HG03175 (cell line): ENCODE measurements around the gene CCDC102A.

Experiments used
- ATAC-seq: cut with Tn5 transposase; IDR thresholded peaks from one replicate; pipeline ENCODE4 v1.9.1; 2021; ENCODE audit warnings: mild to moderate bottlenecking, moderate library complexity; ENCODE audit not compliant: unreplicated experiment

CCDC102A gene

DNA sequence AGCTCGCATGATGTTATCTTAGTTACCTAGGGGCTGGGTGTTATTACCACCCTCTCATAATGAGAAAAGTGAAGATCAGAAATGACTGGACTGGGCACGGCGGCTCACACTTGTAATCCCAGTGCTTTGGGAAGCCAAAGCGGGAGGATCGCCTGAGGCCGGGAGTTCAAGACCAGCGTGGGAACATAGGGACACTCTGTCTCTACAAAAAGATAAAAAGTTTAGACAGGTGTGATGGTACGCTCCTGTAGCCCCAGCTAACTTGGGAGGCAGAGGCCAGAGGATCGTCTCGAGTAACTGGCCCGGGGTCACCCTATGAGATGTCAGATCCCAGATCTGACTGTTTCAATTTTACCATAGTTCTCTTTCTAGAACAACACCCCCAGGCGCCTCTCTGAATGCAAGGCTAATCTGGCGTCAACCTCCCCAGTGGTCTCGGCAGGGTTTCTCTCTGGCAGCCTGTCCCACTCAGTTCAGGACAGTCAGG is 1.9 kb upstream of the CCDC102A start:
- no peak for ATAC-seq

GRCh38 chr16:57537581-57538234 is 1.3 kb upstream of the CCDC102A start:
- ATAC-seq, result no peak

DNA sequence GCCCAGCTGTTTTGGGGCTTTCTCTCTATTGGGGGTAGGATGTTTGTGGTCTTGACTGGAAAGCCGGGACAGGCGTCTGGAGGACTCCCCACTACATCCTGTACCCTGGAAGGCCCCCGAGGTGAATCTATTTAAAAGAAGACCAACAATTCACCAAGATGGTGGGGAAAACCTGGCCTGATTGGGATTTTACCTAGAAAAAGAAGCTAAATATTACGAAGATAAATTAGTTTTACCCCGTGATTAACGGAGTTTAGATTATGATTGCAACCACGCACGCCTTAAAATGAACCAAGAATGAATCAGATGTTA is 779 bp upstream of the CCDC102A start:
- no peak for ATAC-seq

GRCh38 chr16:57535680-57536305 is 578 bp downstream of the CCDC102A start:
- peak; percentile 58 for ATAC-seq

DNA sequence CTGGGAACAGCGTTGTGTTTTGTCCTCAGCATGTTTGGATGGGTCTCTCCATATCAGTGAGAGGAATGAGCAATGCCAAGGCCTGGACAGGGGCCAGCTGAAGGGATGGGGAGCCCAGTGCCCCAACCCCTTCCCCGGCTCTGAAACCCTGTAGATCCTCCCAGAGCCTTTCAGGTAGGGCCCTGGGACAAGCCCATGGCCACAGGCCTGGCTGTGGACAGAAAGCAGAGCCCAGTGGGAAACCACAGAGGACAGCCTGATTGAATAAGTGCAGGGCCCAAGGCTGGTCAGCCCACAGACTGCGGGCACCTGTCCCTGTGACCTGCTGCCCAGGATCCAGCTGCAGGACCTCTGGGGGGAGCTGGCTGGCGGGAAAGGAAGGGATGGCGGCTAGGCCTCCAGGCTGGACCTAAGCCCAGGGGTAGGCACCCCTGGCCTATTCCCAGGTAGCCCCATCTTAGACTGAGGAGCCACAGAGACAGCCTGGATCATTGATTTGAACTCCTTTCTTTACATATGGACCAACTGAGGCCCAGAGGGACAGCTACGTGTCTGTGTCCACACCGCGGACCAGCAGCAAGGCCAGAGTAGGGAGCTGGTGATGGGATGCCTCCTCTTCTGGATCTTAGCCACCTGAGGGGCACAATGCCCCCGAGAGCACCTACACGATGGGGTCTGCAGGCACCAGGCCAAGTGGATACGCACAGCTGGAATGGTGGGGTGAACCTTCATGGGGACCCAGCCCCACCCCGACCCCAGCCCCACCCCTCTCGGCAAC is 1.3 kb downstream of the CCDC102A start:
- no peak for ATAC-seq

GRCh38 chr16:57534337-57534880 is 2.0 kb downstream of the CCDC102A start:
- no peak for ATAC-seq

- ATAC-seq, result no peak
These were observed 2.7 kb downstream of the CCDC102A start for GRCh38 chr16:57533431-57534336.

DNA sequence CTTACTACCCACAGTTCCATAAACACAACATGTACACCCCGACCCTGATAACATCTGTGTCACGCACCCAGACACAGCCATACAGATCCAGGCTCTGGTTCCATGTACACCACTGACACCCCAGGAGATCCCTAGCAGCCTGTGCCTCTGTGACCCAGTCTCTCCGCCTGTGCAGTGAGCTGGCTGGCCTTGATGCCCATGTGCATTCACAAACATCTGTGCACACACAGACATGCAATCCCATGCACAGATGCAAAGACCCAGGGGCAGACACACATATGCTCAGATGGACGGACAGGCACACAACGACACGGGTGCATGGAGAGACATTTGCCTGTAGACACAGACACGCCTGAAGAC is 4.1 kb downstream of the CCDC102A start:
- ATAC-seq, result no peak

DNA sequence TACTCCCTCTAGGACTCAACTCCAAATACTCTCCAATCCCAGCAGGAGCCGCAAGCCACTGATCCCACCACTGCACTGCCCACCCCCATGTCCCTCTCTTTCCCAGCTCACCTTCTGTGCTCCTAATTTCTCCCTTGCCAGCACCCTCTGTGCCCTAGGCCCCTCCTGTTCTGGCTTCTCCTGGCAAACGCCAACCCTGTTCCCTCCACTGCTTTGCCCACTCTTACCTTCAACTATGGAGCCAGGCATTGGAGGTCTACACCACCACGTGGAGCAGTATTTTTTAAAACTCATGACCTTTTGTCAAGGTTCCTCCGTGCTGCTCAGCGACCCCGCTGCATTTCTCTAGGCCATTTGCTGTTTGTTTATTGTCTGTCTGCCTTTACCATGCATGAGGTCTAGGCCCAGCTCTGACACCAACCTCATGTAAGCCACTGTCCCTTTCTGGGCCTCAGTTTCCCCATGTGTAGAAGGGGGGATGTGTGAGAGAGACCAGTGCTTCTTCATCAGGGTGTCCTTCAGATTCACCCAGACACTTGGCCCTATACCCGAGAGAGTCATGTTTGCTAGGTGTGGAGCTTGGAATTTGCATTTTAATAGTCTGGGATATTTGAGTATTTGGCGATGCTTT is 4.6 kb downstream of the CCDC102A start:
- no peak for ATAC-seq

GRCh38 chr16:57531253-57531575 is 5.2 kb downstream of the CCDC102A start:
- ATAC-seq, result no peak

DNA sequence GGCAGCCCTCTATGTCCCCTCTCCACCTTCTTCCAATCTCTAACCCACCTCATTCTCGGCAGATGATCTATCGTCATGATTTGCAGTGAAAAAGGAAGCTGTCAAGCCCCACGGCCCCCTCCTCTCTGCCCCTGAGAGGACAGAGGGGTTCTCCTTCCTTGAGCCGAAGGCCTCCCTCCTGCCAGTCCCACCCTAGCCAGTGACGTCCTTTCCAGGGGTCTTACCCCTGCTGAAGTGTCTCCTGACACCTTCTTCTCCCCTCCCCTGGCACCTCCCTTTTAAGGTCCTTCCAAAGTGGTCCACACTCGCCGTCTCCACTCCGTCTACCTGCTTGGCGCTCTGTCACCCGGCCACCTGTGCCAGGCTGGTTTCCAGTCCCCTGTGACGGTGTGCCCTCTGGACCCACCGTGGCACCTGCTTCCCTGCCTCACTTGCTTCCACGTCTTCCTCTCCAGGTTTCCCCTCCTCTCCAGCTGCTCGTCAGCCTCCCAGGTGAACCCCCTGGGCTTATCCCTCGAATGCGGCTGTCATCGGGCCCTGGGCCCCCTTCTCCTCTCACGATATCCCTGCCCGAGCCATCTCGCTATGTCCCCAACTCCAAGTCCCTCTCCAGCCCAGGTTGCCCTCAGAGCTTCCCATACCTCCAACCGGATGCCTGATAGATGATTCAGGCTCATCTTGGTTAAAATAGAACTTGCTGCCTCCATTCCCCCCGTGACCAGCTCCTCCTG is 5.7 kb downstream of the CCDC102A start:
- no peak for ATAC-seq

DNA sequence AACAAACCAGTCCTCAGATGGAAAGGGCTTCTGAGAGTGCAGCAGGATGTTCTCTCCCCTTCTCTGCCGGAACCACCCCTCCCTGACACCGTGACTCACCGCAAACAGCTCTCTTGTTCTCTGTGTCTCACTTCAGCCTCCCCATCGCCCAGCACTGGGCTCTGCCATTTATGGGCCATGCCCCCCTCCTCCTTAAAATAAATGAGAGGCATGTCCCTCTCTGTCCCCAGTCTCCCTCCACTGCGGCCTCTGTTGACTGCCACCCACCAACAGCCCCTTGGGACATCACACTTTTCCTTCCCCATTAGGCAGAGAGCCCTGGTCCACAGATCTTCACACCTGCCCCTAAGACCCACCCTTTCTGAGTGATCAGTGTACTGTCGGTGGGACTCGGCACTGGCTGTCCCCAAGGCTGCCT is 6.3 kb downstream of the CCDC102A start:
- peak; percentile 85 for ATAC-seq

DNA sequence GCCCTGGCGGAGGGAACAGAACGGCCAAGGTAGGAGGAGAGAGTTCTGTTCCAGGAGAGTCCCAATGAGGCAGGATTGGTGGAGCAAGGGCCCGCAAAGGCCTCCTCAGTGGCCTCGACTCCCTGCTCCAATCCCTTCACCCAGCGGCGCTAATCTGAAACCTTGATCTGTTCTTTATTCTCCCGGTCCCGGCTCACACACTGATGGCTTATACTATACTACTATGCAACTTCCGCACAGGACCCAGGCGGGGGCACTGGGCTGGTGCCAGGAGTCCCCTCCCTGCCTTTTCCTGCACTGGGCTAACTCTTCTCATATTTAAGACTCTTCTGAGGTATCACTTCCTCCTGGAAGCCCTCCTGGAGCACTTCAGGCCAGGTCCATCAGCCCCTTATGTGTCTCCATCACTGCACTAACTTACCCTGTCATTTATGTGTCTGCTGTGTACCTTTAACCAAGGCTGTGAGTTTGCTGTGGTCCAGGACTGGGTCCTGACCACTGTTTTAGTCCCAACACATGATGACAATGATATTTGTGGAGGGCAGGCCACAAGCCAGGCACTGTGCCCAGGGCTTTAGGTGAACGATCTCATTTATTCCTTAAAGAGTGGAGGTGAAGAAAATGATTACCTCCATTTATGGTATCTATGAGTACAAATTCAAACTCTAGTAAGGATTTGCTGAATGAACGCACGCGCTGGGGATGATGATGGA is 6.8 kb downstream of the CCDC102A start:
- peak; percentile 26 for ATAC-seq

DNA sequence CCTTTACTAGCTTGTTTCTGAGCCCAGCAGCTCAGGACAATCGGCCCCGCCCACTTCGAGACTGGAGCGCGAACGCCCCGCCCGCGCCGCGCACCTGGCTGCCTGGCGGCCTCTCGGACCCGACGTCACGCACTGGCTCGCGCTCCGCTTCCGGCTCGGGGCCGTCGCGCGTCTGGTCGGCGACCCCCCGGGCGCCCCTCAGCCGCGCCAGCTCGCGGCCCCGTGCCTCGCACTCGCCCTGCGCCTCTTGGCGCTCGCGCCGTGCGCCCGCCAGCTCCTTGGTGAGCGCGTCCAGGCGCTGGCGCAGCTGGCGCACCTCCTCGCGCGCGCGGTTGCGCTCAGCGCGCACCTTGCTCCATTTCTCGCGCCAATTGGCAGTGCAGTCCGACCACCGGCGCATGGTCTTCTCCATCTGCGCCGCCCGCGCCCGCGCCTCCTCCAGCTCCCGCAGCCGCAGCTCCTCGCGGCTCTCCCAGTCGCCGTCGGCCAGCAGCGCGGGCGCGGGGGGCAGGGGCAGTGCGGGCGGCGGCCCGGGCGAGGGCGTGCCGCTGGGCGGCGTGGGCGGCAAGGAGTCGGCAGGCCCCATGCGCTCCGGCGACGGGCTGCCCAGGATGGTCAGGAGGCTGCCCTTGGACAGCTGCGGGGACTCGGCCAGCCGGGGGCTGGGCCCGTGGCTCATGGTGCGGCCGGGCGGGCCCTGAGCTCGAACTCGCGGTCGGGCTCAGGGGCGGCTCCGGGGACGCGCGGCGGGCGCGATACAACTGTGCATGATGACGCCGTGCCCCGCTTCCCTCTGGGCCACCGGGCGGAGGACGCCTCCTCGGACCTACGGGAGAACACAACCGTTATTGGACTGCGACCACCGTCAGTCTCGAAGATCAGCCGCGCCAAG is 7.6 kb downstream of the CCDC102A start:
- no peak for ATAC-seq

- ATAC-seq, result no peak
These were observed 8.6 kb downstream of the CCDC102A start for GRCh38 chr16:57527610-57528360.

DNA sequence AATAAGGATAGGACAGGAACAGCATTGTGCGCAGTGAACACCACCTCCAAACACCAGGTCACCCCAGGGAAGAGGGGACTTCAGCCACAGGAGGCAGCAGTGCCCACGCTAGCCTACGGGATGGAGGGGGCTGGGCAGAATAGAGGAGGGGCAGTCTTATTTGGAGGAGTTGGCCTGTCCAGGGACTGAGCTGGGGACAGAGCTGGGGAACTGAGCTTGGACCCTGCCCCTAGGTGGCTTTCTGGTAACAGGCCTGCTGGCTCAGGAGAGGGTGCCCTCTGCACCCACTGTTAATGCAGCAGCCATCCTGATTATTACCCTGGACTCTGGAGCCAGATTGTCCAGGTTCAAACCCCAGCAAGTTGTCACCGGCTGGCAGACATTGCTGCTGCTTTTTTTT is 9.3 kb downstream of the CCDC102A start:
- ATAC-seq, result no peak

GRCh38 chr16:57526498-57526897 is 9.9 kb downstream of the CCDC102A start:
- no peak for ATAC-seq

DNA sequence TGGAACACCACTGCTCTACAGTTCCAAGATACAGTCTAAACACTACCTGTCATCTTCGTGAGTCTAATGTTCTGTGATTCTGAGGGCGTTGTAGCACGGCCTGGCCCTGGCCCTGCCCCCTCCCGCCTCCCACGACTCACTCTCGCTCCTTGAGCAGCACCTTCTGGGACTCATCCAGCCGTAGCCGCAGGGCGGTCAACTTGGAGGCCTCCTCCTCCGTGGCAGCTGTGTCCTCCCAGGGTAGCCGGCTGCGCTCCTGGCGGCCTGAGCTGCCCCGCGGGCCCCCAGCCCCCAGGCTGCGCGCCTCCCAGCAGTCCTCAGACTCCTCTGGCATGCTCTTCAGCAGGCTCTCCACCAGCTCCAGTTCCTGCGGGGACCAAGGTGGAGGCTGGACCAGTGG is 10.6 kb downstream of the CCDC102A start:
- ATAC-seq, result no peak
